Sigmoid colon (tissue), 4 donors: ENCODE results near the gene EGFLAM.

Experiments used
- EP300 ChIP-seq, 4 donors: sonication (generic); formaldehyde crosslinking; IDR thresholded peaks; one replicate each; pipeline ENCODE4 v1.6.1; 2017; ENCODE audit warnings: antibody characterized with exemption in 4 of 4
- POLR2A ChIP-seq, 2 donors: fragments of 450-650 bp; IDR thresholded peaks; one replicate each; pipeline ENCODE4 v1.6.1; 2016; ENCODE audit warnings: antibody characterized with exemption in 2 of 2, mild to moderate bottlenecking in 2 of 2, moderate library complexity in 2 of 2
- TF ChIP-seq, protein P1 (sequence below), 4 experiments: fragments of 450-650 bp in 3 of 4; fragments of 200-600 bp in 1 of 4; IDR thresholded peaks; one replicate each; pipeline ENCODE4 v1.5.1; 2016 to 2019; ENCODE audit warnings: antibody characterized with exemption in 4 of 4, mild to moderate bottlenecking in 3 of 4, moderate library complexity in 2 of 4

DNA sequence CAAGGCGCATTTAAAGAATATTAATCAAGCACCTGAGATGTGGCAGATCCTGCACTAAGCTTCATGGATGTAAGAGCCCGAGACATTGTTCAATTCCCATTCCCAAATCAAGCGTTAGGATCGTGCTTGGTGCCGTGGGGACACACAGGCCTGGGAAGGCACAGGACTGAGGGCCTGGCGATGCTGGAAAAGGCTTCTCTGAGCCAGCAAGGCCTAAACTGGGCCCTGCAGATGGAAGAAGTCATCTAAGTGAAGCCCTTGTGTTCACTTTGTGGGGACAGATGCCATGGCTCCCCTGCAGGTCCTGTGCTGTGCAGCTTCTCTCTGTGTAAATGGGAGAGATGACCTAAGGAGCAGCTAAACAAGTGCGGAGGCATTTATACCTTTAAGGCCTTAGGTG lies 214.2 kb downstream of the EGFLAM start:
- TF ChIP-seq POLR2A (IDR thresholded peaks at IDR 0.05) (no peak), EP300 (IDR thresholded peaks at IDR 0.05) (no peak)
- TF ChIP-seq, protein P1, sequence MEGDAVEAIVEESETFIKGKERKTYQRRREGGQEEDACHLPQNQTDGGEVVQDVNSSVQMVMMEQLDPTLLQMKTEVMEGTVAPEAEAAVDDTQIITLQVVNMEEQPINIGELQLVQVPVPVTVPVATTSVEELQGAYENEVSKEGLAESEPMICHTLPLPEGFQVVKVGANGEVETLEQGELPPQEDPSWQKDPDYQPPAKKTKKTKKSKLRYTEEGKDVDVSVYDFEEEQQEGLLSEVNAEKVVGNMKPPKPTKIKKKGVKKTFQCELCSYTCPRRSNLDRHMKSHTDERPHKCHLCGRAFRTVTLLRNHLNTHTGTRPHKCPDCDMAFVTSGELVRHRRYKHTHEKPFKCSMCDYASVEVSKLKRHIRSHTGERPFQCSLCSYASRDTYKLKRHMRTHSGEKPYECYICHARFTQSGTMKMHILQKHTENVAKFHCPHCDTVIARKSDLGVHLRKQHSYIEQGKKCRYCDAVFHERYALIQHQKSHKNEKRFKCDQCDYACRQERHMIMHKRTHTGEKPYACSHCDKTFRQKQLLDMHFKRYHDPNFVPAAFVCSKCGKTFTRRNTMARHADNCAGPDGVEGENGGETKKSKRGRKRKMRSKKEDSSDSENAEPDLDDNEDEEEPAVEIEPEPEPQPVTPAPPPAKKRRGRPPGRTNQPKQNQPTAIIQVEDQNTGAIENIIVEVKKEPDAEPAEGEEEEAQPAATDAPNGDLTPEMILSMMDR (IDR thresholded peaks at IDR 0.05) = no peak
